Smooth muscle cell (in vitro differentiated cells): Measurements from ENCODE around the gene SPIN1. TPM values are rescaled to one million over a fixed set of nuclear protein-coding genes. Genes with fewer than 3 reads are reported as not detected.

Experiments
- DNase-seq: peaks from one replicate; lab custom pipeline; 2025; ENCODE audit not compliant: unreplicated experiment; lab: John Stamatoyannopoulos, UW
- H2AFZ ChIP-seq: fragments of 200-600 bp; sonication (generic); 2 replicates; pipeline ENCODE4 v1.6.0; 2016; ENCODE audit warnings: antibody characterized with exemption, low read depth, mild to moderate bottlenecking
- H3F3A ChIP-seq: fragments of 200-600 bp; sonication (generic); 2 replicates; pipeline ENCODE4 v1.6.0; 2017; ENCODE audit warnings: antibody characterized with exemption, low read depth
- H3K27ac ChIP-seq: fragments of 200-600 bp; sonication (generic); 2 replicates; pipeline ENCODE4 v1.5.1; 2016; ENCODE audit warnings: low read depth, mild to moderate bottlenecking
- H3K27me3 ChIP-seq: fragments of 200-600 bp; sonication (generic); 2 replicates; pipeline ENCODE4 v1.6.1; 2016; ENCODE audit warnings: low read depth, mild to moderate bottlenecking
- H3K36me3 ChIP-seq: fragments of 200-600 bp; sonication (generic); 2 replicates; pipeline ENCODE4 v1.5.1; 2016; ENCODE audit warnings: low read depth
- H3K4me1 ChIP-seq: fragments of 200-600 bp; sonication (generic); 2 replicates; pipeline ENCODE4 v1.5.1; 2016; ENCODE audit warnings: low read depth
- H3K4me2 ChIP-seq: fragments of 200-600 bp; sonication (generic); 2 replicates; pipeline ENCODE4 v1.6.0; 2016; ENCODE audit warnings: mild to moderate bottlenecking
- H3K4me3 ChIP-seq: fragments of 200-600 bp; sonication (generic); 2 replicates; pipeline ENCODE4 v1.5.1; 2016; ENCODE audit warnings: mild to moderate bottlenecking
- H3K79me2 ChIP-seq: fragments of 200-600 bp; sonication (generic); 2 replicates; pipeline ENCODE4 v1.6.0; 2016; ENCODE audit warnings: low read depth, mild to moderate bottlenecking
- H3K9ac ChIP-seq: fragments of 200-600 bp; sonication (generic); 2 replicates; pipeline ENCODE4 v1.6.0; 2016; ENCODE audit warnings: low read depth
- H3K9me3 ChIP-seq: fragments of 200-600 bp; sonication (generic); replicated peaks from 2 replicates; pipeline ENCODE4 v1.5.1; 2016; ENCODE audit warnings: low read depth
- H4K20me1 ChIP-seq: fragments of 200-600 bp; sonication (generic); 2 replicates; pipeline ENCODE4 v1.6.0; 2016; ENCODE audit warnings: low read depth
- CTCF ChIP-seq: fragments of 200-600 bp; sonication (generic); IDR thresholded peaks from 2 replicates; pipeline ENCODE4 v1.5.1; 2017; ENCODE audit warnings: borderline replicate concordance, mild to moderate bottlenecking, antibody characterized with exemption; ENCODE audit not compliant: insufficient read depth, poor library complexity, severe bottlenecking
- WGBS: methylation state at CpG from one replicate; pipeline ENCODE4 v1.1.7; 2016; ENCODE audit warnings: low lambda C conversion rate; 5-methylcytosine and 5-hydroxymethylcytosine counted together
- polyA plus RNA-seq: library from polyadenylated mRNA; unstranded; fragments of >200 nt; fragmentation: Nextera tagmentation; extraction: Ambion mirVana; gene quantifications from 2 replicates; pipeline ENCODE4 v1.2.1, GENCODE V29; 2016
- total RNA-seq: library from RNA; depleted of rRNA; stranded (reverse); fragments of >200 nt; gene quantifications from 2 replicates; pipeline ENCODE4 v1.2.3, GENCODE V29; 2014

Gene SPIN1
- total and polyA plus RNA-seq, 2 experiments from 2014 or later = 56.4 to 122 TPM

DNA sequence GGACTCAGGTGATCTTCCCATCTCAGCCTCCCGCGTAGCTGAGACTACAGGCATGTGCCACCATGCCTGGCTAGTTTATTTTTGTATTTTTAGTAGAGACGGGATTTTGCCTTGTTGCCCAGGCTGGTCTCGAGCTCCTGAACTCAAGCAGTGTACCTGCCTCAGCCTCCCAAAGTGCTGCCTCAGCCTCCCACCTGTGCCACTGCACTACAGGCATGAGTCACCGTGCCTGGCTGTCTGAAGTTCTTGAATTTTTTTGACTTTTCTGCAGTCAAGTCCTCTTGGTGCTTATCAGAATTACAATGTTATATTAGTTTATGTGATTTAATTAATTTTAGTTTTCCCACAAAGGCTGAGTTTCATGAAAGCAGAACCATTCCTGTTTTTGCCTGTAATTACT is 9.8 kb downstream of the SPIN1 start:
- Histone ChIP-seq H3K27ac (peak overlapping the region; percentile 83), H3K4me3 (no peak overlapping the region), H3K4me2 (no peak overlapping the region), H3K79me2 (peaks cover 92% of the 10 kb centered on the region), H3F3A (peaks cover 11% of the 10 kb centered on the region), H3K9me3 (no peaks in the 10 kb centered on the region), H3K36me3 (no peaks in the 10 kb centered on the region), H3K9ac (no peak overlapping the region), H4K20me1 (peaks cover 97% of the 10 kb centered on the region), H3K27me3 (no peaks in the 10 kb centered on the region), H2AFZ (no peak overlapping the region), H3K4me1 (peaks cover 3% of the 10 kb centered on the region)
- no peak for TF ChIP-seq CTCF
- 92% methylated on average over 5 of the region's 5 CpGs for WGBS
- no peak for DNase-seq

DNA sequence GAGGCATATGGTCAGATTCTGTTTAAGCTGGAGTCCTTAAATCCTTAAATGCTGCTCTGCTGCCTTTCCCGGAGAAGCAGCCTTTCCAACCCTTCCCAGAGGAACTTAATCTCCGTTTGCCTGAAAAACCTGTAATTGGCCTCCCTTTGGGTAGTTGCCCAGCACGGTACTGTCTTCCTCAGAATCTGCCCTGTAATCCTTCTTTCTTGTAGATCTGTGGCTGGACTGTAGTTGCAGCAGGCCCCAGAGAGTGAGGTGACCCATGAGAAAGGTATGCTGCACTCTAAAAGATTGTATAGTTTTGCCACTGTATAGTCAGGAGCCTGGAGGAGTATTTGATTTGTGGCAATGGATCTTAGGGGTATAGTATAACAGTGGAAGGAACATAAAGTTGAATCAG is 11.7 kb downstream of the SPIN1 start:
- no peak for DNase-seq
- Histone ChIP-seq H4K20me1 (peaks cover 98% of the 10 kb centered on the region), H3K4me3 (no peak overlapping the region), H3K4me1 (peaks cover 3% of the 10 kb centered on the region), H3K36me3 (no peaks in the 10 kb centered on the region), H3K27ac (peak overlapping the region; percentile 83), H3F3A (peaks cover 11% of the 10 kb centered on the region), H3K4me2 (peak overlapping the region; percentile 57), H3K9me3 (no peaks in the 10 kb centered on the region), H3K9ac (peak overlapping the region; percentile 22), H3K79me2 (peaks cover 92% of the 10 kb centered on the region), H2AFZ (no peak overlapping the region), H3K27me3 (no peaks in the 10 kb centered on the region)
- WGBS = 6% methylated on average over 3 of the region's 3 CpGs
- no peak for TF ChIP-seq CTCF

DNA sequence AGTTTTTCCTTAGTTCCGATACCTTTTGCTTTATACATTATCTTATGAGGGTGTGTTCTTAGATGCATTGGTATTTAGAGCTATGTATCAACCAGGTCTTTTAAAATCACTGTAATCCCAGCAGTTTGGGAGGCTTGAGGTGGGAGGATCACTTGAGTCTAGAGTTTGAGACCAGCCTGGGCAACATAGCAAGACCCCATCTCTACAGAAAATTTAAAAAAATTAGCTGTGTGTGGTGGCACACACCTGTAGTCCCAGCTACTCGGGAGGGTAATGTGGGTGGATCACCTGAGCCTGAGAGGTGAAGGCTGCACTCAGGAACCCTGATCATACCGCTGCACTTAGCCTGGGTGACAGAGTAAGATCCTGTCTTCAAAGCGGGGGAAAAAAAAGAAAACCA is 15.1 kb downstream of the SPIN1 start:
- no peak overlapping the region for H3K9ac ChIP-seq

More for the DNA sequence above, 15.1 kb downstream of the SPIN1 start:
- Histone ChIP-seq H3K4me3 (no peak overlapping the region), H3K79me2 (peaks cover 92% of the 10 kb centered on the region), H3K4me2 (no peak overlapping the region), H3K36me3 (no peaks in the 10 kb centered on the region), H3F3A (peaks cover 9% of the 10 kb centered on the region), H3K27me3 (no peaks in the 10 kb centered on the region), H4K20me1 (peaks cover 98% of the 10 kb centered on the region), H2AFZ (no peak overlapping the region), H3K9me3 (no peaks in the 10 kb centered on the region), H3K4me1 (peaks cover 3% of the 10 kb centered on the region), H3K27ac (no peak overlapping the region)
- no peak for DNase-seq
- WGBS = over 99% methylated on average over 4 of the region's 4 CpGs
- TF ChIP-seq CTCF = no peak
